Astrocyte of the spinal cord (primary cell): ENCODE results near the gene CCDC185.

Experiments used
- DNase-seq: peaks from one replicate; pipeline ENCODE4 v3.0.0; 2011; ENCODE audit warnings: low read depth, low spot score
- H3K4me3 ChIP-seq: 2 replicates; pipeline ENCODE4 v1.5.1; 2011; ENCODE audit warnings: low read depth, mild to moderate bottlenecking, low read length, moderate library complexity
- in situ Hi-C: cut with HindIII; loops from 2 replicates; pipeline ENCODE4 v1.10.0; 2017; ENCODE audit warnings: low sequenced_read_pairs
- TF ChIP-seq, protein P1 (sequence below): IDR thresholded peaks from 2 replicates; pipeline ENCODE4 v1.5.1; 2012; ENCODE audit warnings: low read depth, mild to moderate bottlenecking, low read length, inconsistent platforms

The CCDC185 gene

GRCh38 chr1:223419115-223419514 lies 25.9 kb downstream of the CCDC185 start:
- TF ChIP-seq, protein P1, sequence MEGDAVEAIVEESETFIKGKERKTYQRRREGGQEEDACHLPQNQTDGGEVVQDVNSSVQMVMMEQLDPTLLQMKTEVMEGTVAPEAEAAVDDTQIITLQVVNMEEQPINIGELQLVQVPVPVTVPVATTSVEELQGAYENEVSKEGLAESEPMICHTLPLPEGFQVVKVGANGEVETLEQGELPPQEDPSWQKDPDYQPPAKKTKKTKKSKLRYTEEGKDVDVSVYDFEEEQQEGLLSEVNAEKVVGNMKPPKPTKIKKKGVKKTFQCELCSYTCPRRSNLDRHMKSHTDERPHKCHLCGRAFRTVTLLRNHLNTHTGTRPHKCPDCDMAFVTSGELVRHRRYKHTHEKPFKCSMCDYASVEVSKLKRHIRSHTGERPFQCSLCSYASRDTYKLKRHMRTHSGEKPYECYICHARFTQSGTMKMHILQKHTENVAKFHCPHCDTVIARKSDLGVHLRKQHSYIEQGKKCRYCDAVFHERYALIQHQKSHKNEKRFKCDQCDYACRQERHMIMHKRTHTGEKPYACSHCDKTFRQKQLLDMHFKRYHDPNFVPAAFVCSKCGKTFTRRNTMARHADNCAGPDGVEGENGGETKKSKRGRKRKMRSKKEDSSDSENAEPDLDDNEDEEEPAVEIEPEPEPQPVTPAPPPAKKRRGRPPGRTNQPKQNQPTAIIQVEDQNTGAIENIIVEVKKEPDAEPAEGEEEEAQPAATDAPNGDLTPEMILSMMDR, result no peak
- no peak overlapping the region for H3K4me3 ChIP-seq
- in situ Hi-C loops, result no loop called here
- DNase-seq, result no peak

DNA sequence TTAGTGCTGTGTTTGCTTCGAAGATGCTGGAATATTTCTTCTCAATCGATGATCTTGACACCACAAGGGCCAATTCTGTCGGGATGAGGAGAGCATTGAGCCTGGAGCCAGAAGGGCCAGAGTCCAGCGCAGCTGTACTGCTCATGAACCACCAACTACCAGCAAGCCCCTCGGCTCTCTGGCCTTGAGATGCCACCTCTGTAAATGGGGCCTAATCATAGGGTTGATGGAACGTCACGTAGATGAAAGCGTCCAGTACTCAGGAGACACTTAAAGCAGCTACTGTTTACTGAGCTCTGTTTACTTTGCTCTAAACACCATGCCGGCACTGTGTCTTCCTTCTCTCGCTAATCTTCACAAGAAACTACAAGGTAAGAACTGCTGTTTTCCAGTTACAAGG lies 26.3 kb downstream of the CCDC185 start:
- TF ChIP-seq, protein P1, result no peak
- in situ Hi-C loops, result no loop called here
- H3K4me3 ChIP-seq, result no peak overlapping the region
- DNase-seq, result no peak

GRCh38 chr1:223421025-223421424 lies 27.8 kb downstream of the CCDC185 start:
- in situ Hi-C loops, result no loop called here
- TF ChIP-seq, protein P1, result no peak
- no peak for DNase-seq
- no peak overlapping the region for H3K4me3 ChIP-seq

- in situ Hi-C loops, result no loop called here
- H3K4me3 ChIP-seq, result no peak overlapping the region
- no peak for DNase-seq
- TF ChIP-seq, protein P1, result no peak
These were observed 28.5 kb downstream of the CCDC185 start for GRCh38 chr1:223421676-223422075.

GRCh38 chr1:223422911-223423310 lies 29.7 kb downstream of the CCDC185 start:
- in situ Hi-C loops, result no loop called here

GRCh38 chr1:223423641-223424233 lies 30.5 kb downstream of the CCDC185 start:
- no peak overlapping the region for H3K4me3 ChIP-seq
- in situ Hi-C loops, result no loop called here
- TF ChIP-seq, protein P1, result no peak
- DNase-seq, result peak; percentile 24

More at GRCh38 chr1:223422911-223423310, 29.7 kb downstream of the CCDC185 start:
- H3K4me3 ChIP-seq, result no peak overlapping the region
- no peak for DNase-seq
- TF ChIP-seq, protein P1, result no peak
